HK-2 (cell line): ENCODE measurements around the gene PRDX2.

Experiments used
- DNase-seq: peaks from one replicate; pipeline ENCODE4 v3.0.0-alpha.2; 2018; ENCODE audit not compliant: unreplicated experiment

The PRDX2 gene

DNA sequence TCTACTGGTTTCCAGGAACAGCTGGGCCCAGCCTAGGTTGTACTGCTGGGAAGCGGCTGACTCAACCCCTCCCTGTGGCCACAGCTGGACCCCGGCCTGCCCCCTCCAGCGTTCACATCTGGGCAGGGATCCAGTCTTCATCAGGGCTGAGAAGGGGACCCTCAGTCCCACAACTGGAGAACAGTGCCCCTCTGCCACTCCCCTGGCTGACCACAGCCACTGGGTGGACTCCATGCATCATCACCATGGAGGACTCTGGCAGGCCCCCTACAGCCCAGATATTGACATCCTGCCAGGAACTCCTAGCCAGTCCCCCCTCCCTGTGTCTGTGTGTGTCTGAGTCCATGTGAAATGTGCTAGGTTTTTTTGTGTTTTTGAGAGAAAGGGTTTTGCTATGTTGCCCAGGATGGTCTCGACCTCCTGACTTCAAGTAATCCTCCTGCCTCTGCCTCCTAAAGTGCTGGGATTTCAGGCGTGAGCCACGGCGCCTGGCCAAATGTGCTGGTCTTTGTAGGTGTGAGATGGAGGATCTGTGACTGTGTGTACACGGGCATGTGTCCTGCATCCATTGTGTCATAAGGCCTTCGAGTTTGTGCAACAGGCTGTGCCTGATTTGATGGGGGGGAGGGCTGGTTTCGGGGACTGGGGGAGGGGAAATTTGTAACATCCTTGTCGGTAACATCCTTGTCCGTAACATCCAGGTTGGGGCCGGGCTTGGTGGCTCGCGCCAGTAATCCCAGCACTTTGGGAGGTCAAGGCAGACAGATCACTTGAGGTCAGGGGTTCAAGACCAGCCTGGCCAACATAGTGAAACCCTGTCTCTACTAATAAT is 22.2 kb downstream of the PRDX2 start:
- DNase-seq, result peak; percentile 59

DNA sequence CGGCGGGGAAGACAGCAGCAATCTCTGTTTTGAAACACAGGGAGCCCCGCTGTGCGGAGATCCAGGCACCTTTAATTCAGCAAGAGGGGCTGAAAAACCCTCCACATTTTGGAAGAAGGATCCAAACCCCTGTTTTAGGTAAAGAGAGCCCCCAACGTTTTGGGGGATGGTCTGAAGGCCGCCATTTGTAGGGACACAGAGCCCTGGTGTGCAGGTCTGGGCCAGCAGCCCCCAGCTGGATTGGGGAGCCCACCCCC is 22.8 kb downstream of the PRDX2 start:
- DNase-seq, result no peak

DNA sequence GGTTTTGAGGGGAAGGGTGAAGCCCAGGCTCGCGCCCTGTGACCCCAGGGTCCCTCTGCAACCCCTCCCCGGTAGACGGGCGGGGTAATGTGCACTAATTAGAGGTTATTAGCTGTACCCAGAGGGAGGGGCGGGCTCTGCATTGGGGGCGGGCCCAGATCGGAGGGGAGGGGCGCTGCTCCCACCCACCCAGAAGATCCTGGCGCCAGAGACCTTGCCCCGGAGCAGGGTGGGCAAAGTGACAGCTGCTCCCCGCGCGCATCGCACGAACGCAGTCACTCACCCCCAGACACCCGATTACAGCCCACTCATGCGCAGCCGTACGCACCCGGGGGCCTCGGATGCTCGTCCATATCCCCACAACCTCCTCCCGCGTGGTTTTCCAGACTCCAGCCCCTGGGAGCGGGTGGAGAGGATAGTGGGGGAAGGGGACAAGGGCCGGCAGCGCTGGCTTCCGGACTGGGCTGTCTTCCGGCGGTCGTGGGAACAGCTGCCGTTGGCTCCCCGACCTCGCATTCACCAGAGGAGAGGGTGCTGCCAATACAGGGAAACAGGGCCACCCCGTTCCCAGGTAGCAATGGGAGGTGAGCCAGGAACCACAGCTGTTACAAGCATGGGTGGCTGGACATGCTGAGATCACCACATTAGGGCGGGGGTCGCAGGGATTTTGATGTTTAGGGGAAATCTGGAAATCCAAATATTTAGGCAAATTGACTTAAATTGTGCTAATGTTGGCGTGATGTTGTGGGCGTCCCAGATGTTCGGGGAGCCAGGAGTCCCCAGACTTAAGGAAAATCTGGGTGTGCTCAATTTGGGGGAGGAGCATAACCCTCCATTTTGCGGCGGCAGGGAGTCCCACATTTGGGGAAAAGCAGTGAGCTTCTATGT is 23.3 kb downstream of the PRDX2 start:
- DNase-seq, result peak; percentile 79

DNA sequence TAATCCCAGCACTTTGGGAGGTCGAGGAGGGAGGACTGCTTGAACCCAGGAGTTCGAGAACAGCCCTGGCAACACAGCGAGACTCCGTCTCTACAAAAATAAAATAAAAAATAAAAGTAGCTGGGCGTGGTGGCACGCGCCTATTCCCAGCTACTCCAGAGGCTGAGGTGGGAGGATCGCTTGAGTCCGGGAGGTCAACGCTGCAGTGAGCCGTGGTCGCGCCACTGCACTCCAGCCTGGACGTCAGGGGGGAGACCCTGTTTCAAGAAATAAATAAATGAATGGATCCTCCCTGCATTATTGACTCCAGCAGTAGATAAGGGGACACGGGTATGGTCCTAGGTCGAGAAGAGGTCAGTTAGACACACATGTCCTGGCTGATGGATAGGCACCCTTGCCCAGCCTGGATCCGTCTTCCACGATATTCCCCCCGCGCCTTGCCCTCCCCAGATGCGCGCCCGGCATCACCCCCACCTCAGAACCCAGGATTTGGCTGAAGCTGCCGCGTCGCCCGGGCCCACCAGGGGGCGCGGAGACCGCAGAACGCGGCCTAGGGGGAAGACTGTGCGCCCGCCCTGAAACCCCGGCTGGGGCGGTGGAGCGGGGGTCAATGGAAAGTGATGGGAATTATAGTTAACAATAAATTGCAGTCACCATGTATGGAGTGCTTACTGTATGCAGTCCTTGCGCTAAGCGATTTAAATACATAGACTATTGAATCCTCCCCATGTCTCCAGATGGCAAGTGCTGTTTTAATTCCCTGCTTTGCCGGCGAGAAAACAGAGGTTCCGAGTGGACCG is 24.2 kb downstream of the PRDX2 start:
- DNase-seq, result peak; percentile 78

DNA sequence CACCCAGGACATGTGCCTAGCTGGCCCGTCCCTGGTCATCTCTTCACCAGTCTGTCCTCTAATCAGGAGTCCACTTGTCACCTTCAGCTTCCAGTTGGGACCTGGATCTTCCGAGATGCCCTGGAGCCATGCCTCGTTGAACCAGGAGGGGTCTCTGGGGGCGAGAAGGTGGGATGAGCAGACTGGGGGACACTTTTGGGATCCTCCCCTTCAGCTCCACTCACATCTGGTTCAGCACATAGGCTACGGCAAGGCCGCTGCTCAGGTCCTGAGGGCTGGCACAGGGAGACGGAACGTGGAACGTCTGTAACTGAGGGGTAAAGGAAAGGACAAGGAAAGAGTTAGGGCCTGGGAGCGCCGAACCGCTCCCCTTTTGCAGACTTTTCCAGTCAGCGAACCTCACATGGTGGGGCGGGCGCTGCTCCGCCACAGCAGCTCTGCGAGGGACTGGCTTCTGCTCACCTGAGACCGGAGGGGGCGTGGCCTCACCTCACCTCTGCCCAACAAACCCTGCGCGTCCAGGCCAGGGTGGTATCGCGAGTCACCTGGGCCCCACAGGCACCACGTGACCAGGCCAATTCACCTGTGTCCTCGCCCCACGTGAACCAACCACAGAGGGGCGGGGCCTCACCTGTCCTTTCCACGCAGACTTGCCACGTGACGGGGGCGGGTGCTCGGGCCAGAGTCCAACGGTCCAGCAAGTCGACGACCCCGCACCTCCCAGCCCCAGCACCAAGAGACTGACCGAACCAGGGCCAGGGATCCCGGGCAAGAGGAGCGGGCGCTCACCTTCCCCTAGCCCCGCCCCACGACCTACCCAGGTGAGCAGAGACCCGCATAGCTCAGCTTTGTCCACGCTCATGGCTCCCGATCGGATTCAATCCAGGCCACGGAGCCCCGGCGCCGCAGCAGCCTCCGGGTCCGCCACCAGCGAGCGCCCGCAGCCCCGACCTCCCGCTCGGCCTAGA is 26.7 kb downstream of the PRDX2 start, which contains the start of gene HOOK2:
TSS of gene HOOK2 (minus strand) at position 965 of the 968 bp plus-strand sequence. CDS start at position 862, 103 bp downstream.
- no peak for DNase-seq

DNA sequence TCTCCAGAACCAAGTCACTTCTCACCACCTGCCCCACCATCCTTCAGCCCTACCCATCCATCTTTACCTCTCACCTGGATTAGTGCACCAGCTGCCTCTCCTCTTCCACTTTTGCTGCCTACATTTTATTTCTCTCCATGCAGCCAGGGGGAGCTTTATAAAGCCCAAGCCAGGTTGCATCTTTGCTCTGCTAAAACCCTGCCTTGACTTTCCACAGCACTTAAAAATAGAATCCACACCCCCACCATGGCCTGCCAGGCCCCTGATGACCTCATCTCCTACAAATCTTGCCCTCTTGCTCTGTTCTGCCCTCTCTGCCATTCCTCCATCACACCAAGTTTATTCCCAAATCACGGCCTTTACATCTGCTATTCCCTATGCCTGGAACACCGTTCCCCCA is 28.0 kb downstream of the PRDX2 start:
- no peak for DNase-seq

DNA sequence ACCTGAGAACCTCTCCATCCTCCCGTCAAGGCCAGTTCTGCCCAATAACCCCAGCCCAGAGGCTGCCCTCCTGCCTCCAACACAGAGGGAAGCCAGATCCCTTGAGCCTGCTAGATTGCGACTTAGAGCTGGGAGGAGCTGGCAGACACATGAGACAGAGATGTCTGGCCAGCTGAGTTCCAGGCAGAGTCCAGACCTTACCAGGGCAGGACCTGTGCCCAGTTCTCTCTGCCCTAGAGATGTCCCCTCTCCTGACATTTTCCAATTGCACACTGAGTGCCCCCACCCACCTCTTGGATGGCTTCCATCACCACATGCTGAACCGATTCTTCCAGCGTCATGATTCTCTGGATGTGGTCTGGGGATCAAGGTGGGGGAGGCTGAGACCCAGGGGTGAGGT is 29.3 kb downstream of the PRDX2 start:
- DNase-seq, result no peak

DNA sequence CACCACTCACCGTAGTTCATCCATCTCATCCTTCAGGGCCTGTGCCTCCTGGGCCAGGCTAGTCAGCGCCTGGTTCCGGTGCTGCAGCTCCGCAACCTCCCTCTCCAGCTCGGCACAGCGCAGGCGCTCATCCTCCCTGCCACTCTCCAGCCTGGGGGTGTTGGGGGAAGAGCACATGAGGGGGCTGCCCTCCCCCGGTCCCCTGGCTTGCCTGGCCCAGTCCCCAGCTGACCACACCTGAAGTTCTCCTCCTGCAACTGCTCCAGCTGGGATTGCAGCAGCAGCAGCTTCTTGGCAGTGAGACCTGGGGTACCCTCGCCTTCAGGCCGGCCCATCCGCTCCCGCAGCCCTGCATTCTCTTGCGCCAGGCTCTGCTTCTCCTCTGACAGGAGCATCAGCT is 30.7 kb downstream of the PRDX2 start:
- DNase-seq, result no peak

DNA sequence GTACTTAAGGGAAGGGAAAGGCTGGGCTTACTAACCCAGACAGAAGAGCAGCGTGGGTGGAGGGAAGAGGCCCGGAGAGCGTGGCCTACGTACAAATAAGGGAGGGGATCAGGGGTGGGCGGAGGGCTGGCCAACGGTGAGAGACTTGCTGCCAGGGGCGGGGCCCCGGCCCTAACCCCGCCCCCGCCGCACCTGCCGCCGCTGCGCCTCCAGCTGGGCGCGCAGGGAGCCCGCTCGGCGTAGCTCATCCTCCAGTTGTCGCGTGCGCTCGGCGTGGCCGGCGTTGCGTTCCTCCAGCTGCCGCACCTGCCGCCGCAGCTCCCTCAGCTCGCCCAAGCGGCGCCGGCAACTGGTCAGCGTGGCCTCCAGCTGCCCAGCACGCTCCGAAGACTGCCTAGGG is 31.9 kb downstream of the PRDX2 start:
- DNase-seq, result no peak

DNA sequence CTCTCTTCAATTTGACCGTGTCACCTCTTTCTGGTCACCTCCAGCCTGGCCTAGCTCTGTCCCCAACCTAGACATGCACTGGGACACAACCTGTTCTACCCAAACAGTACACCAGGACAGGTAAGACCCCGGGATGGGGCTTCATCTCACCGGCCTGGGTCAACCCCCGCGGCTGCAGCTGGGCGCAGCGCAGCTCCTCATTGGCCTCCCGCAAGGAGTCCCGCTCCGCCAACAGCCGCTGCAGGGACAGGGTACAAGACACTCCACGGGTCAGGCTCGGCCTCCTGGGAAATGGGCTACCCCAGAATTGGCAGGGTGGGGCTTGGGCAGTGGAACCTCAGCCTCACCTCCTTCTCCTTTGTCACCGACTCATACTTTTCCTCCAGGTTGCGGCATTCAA is 33.9 kb downstream of the PRDX2 start:
- no peak for DNase-seq

DNA sequence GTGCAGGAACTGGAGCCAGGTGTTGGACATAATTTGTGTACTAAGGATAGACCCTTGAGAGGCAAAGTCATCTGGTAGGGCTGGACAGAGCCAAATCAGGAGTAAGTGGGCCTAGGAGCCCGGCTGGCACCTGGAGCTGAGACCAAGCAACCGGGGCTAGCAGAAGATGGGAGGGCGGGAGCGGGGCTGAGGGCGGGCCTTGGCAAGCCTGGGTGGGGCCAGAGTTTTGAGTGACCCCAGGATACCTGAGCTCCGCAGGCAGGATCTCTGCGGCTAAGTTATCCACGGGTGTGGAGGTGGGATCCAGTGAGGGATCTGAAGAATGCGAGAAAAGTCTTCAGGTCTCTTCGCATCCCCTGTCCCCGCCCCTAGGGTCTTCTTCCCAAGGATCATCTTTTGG is 34.5 kb downstream of the PRDX2 start:
- DNase-seq, result no peak

DNA sequence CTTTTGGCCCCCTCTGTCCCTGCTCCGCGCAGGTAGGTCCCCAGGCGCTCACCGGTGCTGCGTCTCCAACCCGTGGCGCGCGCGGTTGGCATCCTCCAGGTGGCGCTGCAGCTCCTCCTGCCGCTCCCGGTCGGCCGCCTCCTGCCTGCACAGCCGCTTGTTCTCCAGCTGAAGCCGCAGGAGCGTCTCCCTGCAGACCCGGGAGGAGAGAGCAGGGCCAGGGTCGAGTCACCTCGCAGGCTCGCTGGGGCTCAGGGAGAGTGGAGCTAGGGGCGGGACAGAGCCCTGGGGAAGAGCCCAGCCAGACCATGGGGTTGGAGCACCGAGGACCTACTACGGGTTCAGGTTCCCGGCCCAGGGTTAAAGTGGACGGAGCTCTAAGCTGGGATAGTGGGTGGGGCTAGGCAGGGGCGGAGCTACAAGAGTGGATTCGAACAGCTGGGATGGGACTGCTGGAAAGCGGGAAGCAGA is 35.5 kb downstream of the PRDX2 start:
- no peak for DNase-seq

DNA sequence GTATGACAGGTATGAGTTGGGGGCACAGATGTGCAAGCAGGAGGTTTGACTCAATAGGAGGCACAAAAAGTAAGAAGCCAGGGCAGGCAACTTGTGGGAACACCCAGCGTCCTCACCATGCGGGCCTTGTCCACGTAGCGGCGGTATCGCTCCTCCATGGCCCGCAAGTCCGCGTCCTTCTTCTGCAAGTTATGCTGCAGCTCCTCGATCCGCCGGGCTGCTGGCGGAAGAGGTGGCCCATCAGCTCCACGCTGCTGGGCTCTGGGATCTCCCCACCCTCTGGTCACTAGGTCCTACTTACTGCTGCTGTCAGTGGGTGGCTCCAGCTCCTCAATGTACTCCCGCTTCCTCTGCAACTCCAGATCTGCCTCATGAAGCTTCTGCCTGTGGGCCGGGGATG is 36.9 kb downstream of the PRDX2 start:
- no peak for DNase-seq

DNA sequence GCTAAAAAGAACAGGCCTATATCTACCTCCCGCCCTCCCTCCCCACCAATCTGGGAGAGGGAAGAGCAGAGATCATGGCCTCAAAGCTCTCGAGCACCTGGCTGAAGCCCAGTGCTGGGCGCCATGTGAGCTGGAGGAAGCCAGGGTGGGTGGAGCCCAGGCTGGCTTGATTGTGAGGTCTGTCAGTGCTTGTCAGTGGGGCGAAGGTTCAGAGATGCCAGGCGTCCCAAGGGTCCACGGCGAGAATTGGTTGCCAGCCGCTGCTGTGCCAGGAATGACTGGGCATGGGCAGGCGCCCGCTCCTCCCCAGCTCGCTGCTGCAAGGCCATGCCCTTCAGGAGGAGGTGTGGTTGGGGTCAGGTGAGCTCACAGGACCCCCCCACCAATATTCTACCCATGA is 38.5 kb downstream of the PRDX2 start:
- DNase-seq, result no peak

DNA sequence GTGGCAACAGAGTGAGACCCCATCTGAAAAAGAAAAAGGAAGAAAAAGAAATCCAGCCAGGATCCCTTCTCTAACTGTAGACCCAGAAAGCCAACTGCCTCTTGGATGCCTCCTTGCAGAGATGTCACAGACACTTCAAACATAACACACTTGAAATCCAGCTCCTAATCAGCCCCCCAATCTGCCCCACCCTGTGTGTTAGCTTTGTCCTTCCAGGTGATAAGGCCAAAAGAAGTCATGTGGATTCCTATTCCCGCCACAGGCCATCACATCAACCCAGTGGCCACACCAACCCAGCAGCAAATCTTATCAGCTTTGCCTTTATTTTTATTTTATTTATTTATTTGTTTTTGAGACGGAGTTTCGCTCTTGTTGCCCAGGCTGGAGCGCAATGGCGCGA is 41.9 kb downstream of the PRDX2 start:
- DNase-seq, result no peak

DNA sequence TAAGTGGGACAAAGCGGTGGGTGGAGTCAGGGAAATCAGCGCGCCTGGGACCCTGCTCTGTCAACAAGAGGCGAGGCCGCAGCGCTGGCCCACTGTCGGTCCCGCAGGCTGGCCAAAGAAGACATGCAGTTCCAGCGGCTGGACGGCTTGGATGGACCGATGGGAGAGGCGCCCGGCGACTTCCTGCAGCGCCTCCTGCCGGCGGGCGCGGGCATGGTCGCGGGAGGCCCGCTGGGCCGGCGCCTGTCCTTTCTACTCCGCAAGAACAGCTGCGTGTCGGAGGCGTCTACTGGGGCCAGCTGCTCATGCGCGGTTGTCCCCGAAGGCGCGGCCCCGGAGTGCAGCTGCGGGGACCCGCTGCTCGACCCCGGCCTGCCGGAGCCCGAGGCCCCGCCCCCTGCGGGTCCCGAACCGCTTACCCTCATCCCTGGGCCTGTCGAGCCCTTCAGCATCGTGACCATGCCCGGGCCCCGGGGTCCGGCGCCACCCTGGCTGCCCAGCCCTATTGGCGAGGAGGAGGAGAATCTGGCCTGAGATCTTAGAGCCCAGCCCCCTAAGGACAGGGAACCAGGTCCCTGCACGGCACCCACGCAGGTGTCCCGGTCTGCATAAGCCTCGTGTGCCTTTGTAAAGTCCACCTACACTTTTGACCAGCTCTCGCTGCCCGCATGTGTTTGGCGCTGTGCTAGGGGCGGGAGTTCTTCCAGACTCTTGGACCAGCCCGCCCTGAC is 43.9 kb downstream of the PRDX2 start:
- no peak for DNase-seq

DNA sequence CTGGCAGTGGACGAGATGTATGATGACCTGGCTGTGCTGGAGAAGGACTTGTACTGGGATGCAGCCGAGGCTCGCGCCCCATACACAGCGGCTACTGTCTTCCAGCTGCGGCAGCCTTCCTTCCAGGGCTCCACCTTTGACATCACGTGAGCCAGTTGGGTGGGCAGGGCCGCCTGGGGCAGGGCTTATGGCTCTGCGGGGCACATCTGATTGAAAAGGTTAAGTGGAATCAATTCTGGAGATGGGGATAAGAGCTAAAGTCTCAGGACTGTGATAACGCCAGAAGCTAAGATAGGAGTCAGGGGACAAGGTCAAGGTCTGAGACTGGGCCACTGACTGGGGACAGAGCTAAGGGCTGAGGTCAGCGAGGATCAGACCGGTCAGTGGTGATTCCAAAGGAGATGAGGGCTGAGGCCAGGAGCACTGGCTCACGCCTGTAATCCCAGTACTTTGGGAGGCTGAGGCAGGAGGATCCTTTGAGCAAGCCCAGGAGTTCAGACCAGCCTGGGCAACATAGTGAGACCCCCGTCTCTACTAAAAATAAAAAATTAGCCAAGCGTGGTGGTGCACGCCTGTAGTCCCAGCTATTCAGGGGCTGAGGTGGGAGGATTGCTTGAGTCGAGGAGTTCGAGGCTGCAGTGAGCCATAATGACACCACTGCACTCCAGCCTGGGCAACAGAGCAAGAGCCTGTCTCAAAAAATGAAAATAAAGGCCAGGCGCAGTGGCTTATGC is 45.3 kb downstream of the PRDX2 start:
- DNase-seq, result no peak

DNA sequence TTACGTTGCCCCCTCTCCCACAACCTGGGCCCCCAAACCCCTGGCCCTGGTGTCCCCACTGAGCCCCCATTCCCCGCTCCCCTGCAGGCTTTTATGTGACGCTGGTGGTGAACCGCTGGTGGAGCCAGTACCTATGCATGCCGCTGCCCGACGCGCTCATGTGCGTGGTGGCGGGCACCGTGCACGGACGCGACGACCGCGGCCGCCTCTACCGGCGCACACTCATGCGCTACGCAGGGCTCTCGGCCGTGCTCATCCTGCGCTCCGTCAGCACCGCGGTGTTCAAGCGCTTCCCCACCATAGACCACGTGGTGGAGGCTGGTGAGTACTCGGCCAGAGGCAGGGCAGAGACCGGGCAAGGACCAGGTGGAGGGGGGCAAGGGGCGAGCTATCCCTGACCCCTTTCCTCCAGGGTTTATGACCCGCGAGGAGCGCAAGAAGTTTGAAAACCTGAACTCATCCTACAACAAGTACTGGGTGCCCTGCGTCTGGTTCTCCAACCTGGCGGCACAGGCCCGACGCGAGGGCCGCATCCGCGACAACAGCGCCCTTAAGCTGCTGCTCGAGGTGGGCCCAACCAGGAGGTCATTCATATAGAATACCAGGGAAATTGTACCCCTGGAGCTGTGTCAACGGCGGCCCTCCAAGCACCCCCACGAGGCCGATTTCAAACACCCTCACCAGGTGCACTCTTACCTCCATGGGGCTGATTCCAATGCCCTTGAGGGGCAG is 47.0 kb downstream of the PRDX2 start:
- no peak for DNase-seq
